GM06990 (cell line): ENCODE results near the gene NPHS1.

Source experiments
- DNase-seq: peaks from one replicate; pipeline ENCODE4 v3.0.0-alpha.2; 2011; ENCODE audit not compliant: insufficient read length; ENCODE audit errors: extremely low read depth
- H3K27me3 ChIP-seq: replicated peaks from 2 replicates; pipeline ENCODE4 v1.6.0; 2011; ENCODE audit warnings: low read length; ENCODE audit not compliant: control insufficient read depth, insufficient read depth
- H3K36me3 ChIP-seq: 2 replicates; pipeline ENCODE4 v1.5.1; 2011; ENCODE audit warnings: low read length; ENCODE audit not compliant: control insufficient read depth, insufficient read depth
- H3K4me3 ChIP-seq: replicated peaks from 2 replicates; pipeline ENCODE4 v1.5.1; 2011; ENCODE audit warnings: low read depth, mild to moderate bottlenecking, control low read depth, low read length
- TF ChIP-seq, protein P1 (sequence below): IDR thresholded peaks from 2 replicates; pipeline ENCODE4 v1.5.1; 2011; ENCODE audit warnings: low read length, control low read depth, mild to moderate bottlenecking, inconsistent platforms; ENCODE audit not compliant: insufficient read depth, poor library complexity, severe bottlenecking

Gene NPHS1

DNA sequence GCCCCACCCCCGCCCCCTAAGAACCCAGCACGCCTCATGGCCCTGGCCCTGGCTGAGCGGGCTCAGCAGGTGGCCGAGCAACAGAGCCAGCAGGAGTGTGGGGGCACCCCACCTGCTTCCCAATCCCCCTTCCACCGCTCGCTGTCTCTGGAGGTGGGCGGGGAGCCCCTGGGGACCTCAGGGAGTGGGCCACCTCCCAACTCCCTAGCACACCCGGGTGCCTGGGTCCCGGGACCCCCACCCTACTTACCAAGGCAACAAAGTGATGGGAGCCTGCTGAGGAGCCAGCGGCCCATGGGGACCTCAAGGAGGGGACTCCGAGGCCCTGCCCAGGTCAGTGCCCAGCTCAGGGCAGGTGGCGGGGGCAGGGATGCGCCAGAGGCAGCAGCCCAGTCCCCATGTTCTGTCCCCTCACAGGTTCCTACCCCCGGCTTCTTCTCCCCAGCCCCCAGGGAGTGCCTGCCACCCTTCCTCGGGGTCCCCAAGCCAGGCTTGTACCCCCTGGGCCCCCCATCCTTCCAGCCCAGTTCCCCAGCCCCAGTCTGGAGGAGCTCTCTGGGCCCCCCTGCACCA lies 65.0 kb downstream of the NPHS1 start:
- Histone ChIP-seq H3K27me3 (no peaks in the 10 kb centered on the region), H3K4me3 (no peak overlapping the region), H3K36me3 (no peaks in the 10 kb centered on the region)
- no peak for DNase-seq
- TF ChIP-seq, protein P1, sequence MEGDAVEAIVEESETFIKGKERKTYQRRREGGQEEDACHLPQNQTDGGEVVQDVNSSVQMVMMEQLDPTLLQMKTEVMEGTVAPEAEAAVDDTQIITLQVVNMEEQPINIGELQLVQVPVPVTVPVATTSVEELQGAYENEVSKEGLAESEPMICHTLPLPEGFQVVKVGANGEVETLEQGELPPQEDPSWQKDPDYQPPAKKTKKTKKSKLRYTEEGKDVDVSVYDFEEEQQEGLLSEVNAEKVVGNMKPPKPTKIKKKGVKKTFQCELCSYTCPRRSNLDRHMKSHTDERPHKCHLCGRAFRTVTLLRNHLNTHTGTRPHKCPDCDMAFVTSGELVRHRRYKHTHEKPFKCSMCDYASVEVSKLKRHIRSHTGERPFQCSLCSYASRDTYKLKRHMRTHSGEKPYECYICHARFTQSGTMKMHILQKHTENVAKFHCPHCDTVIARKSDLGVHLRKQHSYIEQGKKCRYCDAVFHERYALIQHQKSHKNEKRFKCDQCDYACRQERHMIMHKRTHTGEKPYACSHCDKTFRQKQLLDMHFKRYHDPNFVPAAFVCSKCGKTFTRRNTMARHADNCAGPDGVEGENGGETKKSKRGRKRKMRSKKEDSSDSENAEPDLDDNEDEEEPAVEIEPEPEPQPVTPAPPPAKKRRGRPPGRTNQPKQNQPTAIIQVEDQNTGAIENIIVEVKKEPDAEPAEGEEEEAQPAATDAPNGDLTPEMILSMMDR, result no peak

DNA sequence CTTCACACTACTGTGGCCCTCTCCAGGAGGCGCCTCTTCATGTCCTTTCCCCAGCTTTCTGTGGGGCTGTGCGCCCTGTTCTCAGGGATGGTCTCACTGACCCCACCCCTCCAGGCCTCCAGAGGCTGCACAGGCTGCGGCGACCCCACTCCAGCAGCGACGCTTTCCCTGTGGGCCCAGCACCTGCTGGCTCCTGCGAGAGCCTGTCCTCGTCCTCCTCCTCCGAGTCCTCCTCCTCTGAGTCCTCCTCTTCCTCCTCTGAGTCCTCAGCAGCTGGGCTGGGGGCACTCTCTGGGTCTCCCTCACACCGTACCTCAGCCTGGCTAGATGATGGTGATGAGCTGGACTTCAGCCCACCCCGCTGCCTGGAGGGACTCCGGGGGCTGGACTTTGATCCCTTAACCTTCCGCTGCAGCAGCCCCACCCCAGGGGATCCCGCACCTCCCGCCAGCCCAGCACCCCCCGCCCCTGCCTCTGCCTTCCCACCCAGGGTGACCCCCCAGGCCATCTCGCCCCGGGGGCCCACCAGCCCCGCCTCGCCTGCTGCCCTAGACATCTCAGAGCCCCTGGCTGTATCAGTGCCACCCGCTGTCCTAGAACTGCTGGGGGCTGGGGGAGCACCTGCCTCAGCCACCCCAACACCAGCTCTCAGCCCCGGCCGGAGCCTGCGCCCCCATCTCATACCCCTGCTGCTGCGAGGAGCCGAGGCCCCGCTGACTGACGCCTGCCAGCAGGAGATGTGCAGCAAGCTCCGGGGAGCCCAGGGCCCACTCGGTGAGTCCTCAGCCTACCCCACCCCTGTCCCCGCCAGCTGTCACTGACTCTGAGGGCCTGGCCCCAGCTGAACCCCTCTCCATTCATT lies 65.8 kb downstream of the NPHS1 start:
- no peak overlapping the region for H3K4me3 ChIP-seq
- H3K36me3 ChIP-seq, result no peaks in the 10 kb centered on the region; the same call in 1 of the 2 replicates
- no peaks in the 10 kb centered on the region for H3K27me3 ChIP-seq
- DNase-seq, result no peak
- TF ChIP-seq, protein P1, result no peak

DNA sequence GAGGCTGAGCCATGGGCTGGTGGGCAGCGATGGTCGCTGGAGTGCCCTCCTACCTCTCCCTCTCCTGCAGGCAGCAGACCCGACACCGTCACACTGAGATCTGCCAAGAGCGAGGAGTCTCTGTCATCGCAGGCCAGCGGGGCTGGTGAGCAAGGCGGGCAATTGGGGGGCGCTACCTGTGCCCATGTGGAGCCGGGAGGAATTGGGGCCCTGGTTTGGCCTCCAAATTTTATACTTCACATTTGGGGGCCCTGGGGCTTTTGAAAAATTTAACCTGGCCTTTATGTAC lies 67.0 kb downstream of the NPHS1 start:
- H3K4me3 ChIP-seq, result no peak overlapping the region
- TF ChIP-seq, protein P1, result no peak
- no peaks in the 10 kb centered on the region; the same call in 1 of the 2 replicates for H3K36me3 ChIP-seq
- H3K27me3 ChIP-seq, result no peaks in the 10 kb centered on the region
- DNase-seq, result no peak

DNA sequence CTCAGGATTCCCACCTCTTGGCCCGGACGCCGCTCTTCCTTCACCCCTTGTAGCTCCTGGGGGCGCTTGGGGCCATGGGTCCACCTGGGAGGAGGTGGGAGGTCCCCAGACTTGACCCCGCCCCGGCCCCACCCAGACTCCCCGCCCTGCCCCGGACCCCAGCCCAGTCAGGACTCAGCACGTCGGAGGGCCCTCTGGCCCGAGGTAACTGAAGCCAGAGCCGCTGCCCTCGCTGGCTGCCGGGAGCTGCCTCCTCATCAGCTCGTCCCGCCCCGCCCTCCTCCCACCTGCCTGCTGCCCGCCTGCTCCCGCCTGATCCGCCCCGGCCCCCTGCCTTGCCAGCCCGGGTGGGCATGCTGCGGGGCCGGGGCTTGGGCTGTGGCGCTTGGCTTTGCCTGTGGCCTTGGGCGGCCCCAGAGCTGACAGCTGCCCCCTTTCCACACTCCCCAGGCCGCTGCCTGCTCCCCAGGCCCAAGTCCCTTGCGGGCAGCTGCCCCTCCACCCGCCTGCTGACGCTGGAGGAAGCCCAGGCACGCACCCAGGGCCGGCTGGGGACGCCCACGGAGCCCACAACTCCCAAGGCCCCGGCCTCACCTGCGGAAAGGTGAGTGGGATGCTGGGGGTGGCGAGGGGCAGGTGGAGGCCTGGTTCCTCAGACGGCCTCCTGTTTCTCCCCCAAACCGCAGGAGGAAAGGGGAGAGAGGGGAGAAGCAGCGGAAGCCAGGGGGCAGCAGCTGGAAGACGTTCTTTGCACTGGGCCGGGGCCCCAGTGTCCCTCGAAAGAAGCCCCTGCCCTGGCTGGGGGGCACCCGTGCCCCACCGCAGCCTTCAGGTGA lies 67.6 kb downstream of the NPHS1 start:
- TF ChIP-seq, protein P1, result no peak
- no peak for DNase-seq
- Histone ChIP-seq H3K27me3 (no peaks in the 10 kb centered on the region), H3K36me3 (no peaks in the 10 kb centered on the region; the same call in 1 of the 2 replicates), H3K4me3 (no peak overlapping the region)

DNA sequence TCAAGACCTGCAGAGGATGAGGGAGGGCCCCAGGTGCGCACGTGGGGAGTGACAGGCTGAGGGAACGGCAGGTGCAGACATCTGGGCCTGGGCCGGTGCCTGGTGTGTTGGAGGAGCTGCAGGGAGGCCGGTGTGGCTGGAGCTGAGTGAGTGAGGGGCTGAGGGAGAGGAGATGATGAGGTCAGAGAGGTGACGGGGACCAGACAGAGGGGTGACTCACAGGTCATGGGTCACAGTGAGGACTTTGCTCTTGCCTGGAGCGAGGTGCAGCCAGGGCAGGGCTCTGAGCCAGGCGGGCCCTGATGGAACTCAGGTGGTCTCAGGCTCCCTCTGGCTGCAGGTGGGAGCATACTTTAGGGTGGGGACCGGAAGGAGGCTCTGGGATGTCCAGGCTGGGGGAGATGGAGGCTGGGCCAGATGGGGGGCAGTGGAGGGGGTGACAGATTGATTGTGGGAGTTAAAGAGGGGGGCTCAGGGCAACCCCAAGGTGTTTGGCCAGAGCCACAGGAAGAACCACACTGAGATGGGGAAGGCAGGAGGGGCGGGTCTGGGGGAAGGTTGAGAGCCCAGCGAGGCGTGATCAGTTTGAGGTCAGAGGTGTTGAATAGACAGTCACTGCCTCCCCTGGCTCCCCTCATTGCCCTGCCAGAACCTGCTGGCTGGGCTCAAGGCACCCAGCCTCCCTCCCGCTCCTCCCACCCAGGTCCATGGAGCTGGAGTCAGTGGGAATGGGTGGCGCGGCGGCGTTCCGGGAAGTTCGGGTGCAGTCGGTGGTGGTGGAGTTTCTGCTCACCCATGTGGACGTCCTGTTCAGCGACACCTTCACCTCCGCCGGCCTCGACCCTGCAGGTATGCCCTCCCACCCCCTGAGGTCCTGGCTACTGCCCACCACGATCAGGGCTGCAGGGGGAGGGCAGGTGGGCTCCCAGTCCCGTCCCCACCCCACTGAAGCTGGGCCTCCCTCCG lies 68.6 kb downstream of the NPHS1 start:
- H3K27me3 ChIP-seq, result no peaks in the 10 kb centered on the region
- TF ChIP-seq, protein P1, result no peak
- no peak overlapping the region for H3K4me3 ChIP-seq
- DNase-seq, result no peak
- no peaks in the 10 kb centered on the region; the same call in 1 of the 2 replicates for H3K36me3 ChIP-seq
